ENCODE data around the gene TCEA2.

The TCEA2 gene

GRCh38 chr20:64036346-64037198, 26.4 kb upstream of the TCEA2 start:
- no peak for DNase-seq

DNA sequence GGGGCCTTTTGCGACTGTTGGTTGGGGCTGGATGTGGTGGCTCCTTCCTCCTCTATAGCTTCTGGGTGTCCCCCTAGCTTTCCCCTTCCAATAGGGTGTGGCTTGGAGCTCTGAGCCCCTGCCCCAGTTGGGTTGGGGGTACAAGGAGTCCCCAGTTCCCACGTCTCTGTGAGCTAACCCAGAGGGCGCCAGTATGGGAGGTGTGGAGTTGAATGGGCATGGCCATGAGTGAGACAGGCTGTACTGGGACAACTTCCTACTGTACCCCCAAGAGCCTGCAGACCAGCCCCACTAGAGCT, 25.9 kb upstream of the TCEA2 start:
- no peak for DNase-seq

DNA sequence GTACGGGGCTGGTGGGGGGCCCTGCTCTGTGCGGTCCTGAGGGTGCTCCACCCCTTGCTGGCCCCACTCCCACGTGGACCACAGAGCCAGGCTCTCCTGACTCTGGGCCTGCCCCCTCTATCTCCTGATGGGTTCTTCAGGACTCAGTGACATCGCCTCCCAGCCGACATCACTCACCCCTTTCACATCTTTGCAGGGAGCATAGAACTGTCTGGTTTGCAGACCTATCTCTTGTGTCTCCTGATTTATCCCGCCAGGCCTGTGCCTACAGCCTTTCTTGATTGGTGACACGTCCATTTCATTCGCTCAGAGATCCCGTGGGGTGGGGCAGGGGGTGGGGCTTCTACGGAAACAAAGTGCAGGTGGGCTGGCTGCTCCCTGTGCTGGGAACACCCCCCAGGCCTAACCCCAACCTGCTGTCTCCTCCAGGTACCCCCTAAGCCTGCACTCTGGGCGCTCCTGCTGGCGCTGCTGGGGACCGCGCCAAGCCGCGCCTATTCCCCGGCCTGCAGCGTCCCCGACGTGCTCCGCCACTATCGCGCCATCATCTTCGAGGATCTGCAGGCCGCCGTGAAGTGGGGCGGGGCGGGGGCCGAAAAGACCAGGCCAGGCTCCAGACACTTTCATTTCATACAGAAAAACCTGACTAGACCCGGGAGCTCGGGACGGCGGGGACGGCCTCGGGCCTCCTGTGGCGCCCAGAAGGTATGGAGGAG, 25.3 kb upstream of the TCEA2 start:
- DNase-seq = no peak

DNA sequence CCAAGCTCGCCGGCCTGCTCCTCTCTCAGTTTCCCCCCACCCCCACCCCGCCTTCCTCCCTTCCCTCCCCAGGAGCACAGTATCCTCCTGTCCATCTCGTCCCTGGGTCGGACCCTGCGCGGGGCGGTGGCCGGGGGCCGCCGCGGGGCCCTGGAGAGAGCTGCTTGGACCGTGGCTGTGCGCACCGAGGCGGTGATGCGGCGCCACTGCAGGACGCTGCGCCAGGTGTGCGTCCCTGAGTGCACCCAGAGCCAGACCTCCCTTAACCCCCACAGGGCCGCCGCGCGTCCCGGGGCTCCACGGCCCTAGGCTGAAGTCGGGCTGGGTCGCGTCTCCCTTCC, 24.8 kb upstream of the TCEA2 start:
- no peak for DNase-seq

- peak; percentile 36 for DNase-seq
These were observed 24.3 kb upstream of the TCEA2 start for GRCh38 chr20:64038565-64039292.

- no peak for DNase-seq
These were observed 23.5 kb upstream of the TCEA2 start for GRCh38 chr20:64039293-64040160.

- DNase-seq = no peak
These were observed 22.6 kb upstream of the TCEA2 start for GRCh38 chr20:64040231-64041039.

- no peak for DNase-seq
These were observed 21.8 kb upstream of the TCEA2 start for GRCh38 chr20:64041040-64041780.

GRCh38 chr20:64041781-64042053, 21.3 kb upstream of the TCEA2 start:
- DNase-seq = no peak

GRCh38 chr20:64042054-64042781, 20.8 kb upstream of the TCEA2 start:
- DNase-seq = no peak

- no peak for DNase-seq
These were observed 19.2 kb upstream of the TCEA2 start for GRCh38 chr20:64043768-64044167.

DNA sequence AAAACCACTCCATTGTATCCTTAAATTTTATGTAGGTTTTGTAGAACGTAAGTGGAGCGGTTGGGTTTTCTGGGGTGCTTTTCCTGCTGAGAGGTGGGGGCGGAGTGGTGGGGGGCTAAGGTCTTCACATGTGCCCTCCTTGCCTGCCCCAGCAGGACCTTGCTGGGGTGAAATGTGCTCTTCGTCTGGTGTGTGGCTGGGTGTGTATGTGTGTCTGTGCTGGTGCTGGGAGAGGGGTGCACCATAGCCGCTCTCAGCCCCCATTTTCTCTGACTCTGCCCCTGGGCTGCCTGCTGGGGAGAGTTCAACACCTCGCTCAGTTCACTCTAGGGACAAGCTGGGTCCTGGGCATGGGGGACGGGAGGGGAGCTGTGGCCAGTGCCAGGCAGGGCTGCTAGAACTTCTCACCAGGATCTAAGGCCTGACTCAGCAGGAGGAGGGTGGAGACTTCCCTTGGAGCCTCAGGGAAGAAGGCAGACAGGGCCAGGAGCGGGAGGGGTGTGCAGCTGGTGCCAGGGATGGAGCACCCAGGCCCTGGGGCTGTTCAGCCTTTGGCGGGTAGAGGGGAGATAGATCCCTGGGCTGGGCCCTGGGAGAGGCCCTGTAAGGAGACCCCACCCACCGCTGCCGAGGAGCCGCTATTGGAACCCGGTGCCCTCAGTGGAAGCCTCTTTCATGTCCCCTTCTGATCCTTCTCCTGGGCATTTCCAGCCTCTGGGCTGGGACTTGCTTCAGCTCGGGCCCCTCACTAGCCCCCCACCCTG, 18.3 kb upstream of the TCEA2 start:
- DNase-seq = peak; percentile 24

GRCh38 chr20:64045346-64046011, 17.5 kb upstream of the TCEA2 start:
- DNase-seq = no peak

DNA sequence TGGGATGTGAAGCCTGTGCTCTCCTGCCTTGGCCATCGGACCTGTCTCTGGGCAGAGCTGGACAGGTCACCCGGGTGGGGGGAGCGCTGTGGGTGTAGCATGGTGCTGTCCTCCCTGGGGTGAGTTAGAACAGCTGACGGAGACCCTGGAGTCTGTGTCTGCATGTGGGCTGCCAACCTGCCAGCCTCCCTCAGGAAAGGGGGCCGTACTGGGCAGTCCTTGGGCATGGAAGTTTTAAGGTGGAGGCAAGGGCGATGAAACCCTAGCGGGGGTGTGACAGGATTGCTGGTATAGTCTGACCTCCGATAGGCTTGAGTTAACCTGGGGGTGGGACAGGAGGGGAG, 16.0 kb upstream of the TCEA2 start:
- no peak for DNase-seq

GRCh38 chr20:64047968-64048401, 15.0 kb upstream of the TCEA2 start:
- no peak for DNase-seq

DNA sequence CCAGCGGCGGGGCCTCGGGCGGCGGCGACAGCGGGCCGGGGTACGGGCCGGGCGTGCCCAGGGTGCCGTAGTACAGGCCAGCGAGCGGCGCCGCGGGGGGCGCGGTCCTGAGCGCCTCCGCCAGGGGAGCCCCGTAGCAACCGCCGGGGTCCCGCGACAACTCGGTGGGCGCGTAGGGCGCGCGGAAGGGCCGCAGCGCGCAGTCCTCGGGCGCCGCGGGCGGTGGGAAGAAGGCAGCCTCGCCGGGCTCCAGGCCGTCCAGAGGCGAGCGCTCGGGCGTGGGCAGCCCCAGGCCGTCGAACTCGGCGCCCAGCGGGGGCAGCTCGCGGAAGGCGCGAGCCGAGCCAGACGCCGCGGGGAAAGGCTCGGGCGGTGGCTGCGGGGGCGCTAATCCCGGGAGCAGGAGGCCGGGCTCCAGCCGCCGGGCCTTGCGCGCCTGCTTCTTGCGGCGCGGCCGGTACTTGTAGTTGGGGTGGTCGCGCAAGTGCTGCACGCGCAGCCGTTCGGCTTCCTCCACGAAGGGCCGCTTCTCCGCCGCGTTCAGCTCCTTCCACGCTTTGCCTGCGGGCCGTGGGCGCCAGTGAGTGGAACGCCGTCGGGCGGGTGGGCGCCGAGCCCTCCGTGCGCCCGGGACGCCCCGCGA, 14.5 kb upstream of the TCEA2 start:
- no peak for DNase-seq

DNA sequence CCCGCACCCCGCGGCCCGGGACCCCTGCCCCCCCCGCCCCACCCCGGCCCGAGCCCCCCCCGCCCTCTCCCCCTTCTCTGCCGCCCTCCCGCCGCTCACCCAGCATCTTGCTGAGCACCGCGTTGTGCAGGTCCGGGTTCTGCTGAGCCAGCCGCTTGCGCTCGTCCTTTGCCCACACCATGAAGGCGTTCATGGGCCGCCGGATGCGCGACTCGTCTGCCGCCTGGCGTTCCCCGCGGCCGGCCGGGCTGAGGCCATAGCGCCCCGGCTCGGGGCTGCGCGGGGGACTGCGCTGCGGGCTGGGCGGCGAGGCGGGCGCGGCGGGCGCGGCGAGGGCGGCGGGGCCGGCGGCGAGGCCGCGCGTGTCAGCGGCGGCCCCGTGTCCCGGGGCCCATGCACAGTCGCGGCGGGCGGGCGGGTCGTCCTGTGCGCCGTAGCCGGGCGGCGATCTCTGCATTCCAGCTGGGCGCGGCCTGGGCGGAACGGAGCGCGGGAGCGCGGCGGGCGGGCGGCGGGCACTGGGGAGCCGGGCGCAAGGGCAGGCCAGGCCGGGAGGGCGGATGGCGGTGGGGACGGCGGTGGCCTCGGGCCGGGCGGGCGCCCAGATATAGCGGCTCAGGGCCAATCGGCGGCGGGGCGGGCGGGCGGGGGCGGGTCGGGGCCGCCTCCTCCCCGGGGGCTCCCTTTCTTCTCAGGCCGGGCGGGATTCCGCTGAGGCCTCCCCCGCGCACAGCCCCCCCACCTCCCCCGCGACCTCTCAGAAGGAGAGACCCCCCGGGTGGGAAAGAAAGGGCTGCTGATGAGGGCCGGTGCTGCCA, 13.7 kb upstream of the TCEA2 start, which contains the start of gene SOX18:
SOX18 (minus strand) TSS at position 580 of the 818 bp plus-strand sequence; CDS start at position 457, 123 bp downstream.
- no peak for DNase-seq

GRCh38 chr20:64049878-64050260, 13.1 kb upstream of the TCEA2 start:
- DNase-seq = no peak
